Coronary artery (tissue), 2 donors: ENCODE data around the gene SYNGR2.

Experiments used
- DNase-seq: peaks from one replicate; pipeline ENCODE4 v3.0.0-alpha.2; 2017; ENCODE audit warnings: low spot score
- H3K27ac ChIP-seq, 2 donors: fragments of 200-600 bp; sonication (generic); one replicate each; pipeline ENCODE4 v1.5.1; 2016 to 2019
- H3K4me3 ChIP-seq: fragments of 200-600 bp; sonication (generic); 2 replicates; pipeline ENCODE4 v1.5.1; 2016; ENCODE audit warnings: mild to moderate bottlenecking, moderate library complexity
- TF ChIP-seq, protein P1 (sequence below): fragments of 200-600 bp; sonication (generic); IDR thresholded peaks from one replicate; pipeline ENCODE4 v1.5.1; 2019; ENCODE audit warnings: antibody characterized with exemption

SYNGR2 gene

DNA sequence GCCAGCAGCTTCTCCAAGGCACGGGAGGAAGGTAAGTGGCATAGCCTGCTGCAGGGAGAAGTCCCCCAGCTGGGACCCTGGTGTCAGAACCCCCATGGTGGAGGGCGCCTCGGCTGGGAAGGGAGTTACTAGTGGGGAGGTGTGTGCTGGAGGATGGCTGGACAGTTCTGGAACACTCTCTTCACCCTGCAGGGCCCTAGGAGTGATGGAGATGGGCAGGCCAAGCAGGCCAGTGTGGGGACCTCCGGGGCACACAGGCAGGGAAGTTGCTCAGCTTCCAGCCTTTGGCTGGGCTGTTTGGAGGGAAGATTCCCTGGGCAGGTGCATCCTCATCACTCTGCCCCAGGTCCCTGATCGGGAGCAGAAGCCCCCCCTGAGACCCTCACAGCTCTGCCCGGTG lies 21.5 kb upstream of the SYNGR2 start:
- H3K27ac ChIP-seq = no peak overlapping the region
- no peak overlapping the region for H3K4me3 ChIP-seq
- TF ChIP-seq, protein P1, sequence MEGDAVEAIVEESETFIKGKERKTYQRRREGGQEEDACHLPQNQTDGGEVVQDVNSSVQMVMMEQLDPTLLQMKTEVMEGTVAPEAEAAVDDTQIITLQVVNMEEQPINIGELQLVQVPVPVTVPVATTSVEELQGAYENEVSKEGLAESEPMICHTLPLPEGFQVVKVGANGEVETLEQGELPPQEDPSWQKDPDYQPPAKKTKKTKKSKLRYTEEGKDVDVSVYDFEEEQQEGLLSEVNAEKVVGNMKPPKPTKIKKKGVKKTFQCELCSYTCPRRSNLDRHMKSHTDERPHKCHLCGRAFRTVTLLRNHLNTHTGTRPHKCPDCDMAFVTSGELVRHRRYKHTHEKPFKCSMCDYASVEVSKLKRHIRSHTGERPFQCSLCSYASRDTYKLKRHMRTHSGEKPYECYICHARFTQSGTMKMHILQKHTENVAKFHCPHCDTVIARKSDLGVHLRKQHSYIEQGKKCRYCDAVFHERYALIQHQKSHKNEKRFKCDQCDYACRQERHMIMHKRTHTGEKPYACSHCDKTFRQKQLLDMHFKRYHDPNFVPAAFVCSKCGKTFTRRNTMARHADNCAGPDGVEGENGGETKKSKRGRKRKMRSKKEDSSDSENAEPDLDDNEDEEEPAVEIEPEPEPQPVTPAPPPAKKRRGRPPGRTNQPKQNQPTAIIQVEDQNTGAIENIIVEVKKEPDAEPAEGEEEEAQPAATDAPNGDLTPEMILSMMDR = no peak
- no peak for DNase-seq

DNA sequence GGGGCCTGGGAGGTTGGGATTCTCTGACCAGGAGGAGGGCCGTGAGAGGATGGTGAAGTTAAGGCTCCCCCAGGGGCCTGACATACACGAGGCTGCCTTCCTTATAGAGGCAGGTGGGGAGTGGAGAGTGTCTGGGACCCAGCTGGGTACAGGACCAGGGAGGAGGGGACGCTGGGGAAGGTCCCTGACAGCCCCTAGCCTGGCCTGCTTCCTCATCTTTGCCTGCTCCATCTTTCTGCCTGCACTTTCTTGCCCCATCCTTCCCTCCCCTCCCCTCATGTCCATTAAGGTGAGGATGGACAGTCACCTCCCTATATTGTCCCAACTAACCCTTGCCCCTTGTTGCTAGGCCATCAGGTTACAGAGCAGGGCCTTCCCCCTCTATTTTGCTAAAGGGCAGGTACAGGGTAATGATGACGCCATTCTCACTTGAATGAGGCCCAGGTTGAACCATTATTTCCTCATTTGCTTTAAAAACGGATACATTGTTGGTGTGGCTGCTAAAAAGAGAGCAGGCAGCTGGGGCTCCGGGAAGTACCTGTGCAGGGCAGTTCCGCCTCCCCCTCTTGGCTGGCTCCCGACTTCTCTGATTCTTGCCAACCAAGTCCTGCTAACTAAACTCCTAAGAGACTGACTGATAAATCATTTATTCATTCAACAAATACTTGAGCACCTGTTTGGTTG lies 20.9 kb upstream of the SYNGR2 start:
- no peak overlapping the region for H3K4me3 ChIP-seq
- DNase-seq = no peak
- TF ChIP-seq, protein P1 = no peak
- H3K27ac ChIP-seq = no peak overlapping the region

DNA sequence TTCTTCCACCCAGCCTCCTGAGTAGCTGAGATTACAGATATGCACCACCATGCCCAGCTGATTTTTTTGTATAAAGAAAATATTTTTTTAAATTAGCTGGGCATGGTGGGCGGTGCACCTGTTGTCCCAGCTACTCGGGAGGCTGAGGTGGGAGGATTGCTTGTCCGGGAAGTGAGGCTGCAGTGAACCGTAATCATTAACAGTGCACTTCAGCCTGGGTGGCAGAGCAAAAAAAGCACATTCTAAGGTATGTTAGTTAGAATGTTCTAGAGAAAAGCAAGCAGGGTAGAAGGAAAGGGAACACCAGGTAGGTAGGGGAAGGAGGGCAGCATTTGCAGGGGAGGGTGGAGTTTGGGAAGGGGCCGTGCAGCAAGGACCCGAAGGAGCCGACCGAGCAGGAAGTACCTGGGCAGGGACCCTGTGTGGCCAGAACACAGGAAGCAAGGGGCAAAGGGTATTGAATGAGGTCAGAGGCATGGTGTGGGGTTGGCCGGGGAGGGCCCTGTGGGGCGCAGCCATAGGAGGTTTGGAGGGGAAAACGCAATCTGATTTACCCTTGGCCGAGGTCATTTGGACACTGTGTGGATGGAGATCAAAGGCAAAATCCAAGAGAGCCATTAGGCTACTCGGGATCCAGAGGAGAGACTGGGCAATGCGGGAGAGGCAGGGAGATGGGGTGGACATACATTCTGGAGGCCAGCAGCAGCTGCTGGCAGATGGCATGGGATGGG lies 19.9 kb upstream of the SYNGR2 start:
- no peak overlapping the region for H3K4me3 ChIP-seq
- H3K27ac ChIP-seq = no peak overlapping the region
- DNase-seq = no peak
- TF ChIP-seq, protein P1 = no peak

- Histone ChIP-seq H3K27ac (no peak overlapping the region), H3K4me3 (no peak overlapping the region)
- DNase-seq = no peak
- TF ChIP-seq, protein P1 = no peak
Observed at GRCh38 chr17:78151514-78152008, 16.8 kb upstream of the SYNGR2 start.

DNA sequence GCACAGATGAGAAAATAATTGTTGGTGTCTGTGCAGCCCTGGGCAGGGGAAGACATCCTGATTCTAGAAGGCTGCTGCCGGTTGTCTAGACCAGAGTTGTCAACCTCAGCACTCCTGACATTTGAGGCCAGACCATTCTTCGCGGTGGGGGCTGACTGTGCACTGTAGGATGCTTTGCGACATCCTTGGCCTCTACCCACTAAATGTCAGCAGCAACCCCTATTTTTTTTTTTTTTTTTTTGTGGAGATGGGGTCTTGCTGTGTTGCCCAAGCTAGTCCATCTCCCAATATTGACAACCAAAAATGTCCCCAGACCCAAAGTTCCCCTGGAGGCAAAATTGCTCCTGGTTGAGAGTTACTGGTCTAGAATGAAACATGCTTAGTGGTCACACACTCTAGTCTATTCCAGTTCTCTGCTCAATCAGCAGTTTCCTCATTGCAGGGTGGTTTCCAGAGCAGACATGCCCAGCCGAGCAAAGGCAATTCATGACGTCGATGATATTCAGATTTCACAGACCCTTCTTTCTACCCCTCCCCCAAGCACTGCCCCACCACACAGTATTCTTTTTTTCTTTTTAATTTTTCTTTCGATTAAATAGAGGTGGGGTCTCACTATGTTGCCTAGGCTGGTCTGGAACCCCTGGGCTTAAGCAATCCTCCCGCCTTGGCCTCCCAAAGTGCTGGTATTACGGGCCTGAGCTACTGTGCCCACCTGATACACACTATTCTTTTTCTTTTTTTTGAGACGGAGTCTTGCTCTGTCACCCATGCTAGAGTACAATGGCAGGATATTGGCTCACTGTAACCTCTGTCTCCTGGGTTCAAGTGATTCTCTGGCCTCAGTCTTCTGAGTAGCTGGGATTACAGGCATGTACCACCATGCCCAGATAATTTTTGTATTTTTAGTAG lies 13.2 kb upstream of the SYNGR2 start:
- Histone ChIP-seq H3K4me3 (no peak overlapping the region), H3K27ac (no peak overlapping the region)
- no peak for DNase-seq
- TF ChIP-seq, protein P1 = no peak

GRCh38 chr17:78159575-78160158 lies 8.7 kb upstream of the SYNGR2 start:
- no peak overlapping the region for H3K27ac ChIP-seq
- H3K4me3 ChIP-seq = no peak overlapping the region
- TF ChIP-seq, protein P1 = no peak
- DNase-seq = no peak
